ENCODE data around the gene PTGDR2. TPM values are rescaled to one million over a fixed set of nuclear protein-coding genes. Genes with fewer than 3 reads are reported as not detected.
A peak's percentile ranks its signal among the peaks of the same experiment; 100 is the strongest.

PTGDR2 gene
- total and polyA plus RNA-seq, 9 of the 15 experiments (the other 6 are each of a cell fraction or from before 2014, with no cell fraction given), result 0.51 to 2.6 (median 1.6) TPM

DNA sequence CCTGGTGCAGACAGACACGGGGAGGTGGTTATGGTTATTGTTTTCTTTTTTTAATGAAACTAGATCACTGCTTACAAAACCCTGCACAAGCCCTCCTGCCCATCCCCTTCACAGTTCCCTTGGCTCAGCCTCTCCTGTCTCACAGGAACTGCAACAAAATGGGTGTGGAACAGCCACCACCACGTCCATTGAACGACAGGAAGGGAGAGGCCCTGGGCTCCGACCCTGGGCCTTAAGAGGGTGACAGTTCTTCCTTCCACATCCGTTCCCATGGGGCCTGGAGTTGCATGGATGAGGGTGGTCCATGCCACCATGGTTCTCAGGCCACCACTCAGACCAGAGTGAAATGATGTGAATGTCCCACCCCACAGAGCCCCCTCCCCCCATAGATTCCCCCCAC is 34.9 kb upstream of the PTGDR2 start:
- FAIRE-seq, result no peak
- H3K9me3 ChIP-seq (replicated peaks; ENCODE audit: control insufficient read depth, insufficient read depth, low read depth, low read length), result no peaks in the 10 kb centered on the region
- in situ Hi-C loops (cut with MboI), result loop anchor here (5.0 kb wide), 1 partner anchor 53 kb away; no protein-coding TSS in a partner anchor
- ChIA-PET POLR2A (interaction anchor here (0.7 to 1.6 kb wide), 4 partner anchors 16 to 48 kb away, joined by 3 to 7 read pairs (median 4); partner anchors contain the start of gene PTGDR2), CTCF (ENCODE audit: low intra/inter-chr PET ratio) (interaction anchor here (2.3 kb wide), 1 partner anchor 60 kb away, joined by 12 read pairs; no protein-coding TSS in a partner anchor)
- intact Hi-C loops (cut with micrococcal nuclease), result no loop called here
- no peak overlapping the region for H3K4me3 ChIP-seq
- peaks cover 23% of the 10 kb centered on the region for H4K20me1 ChIP-seq (replicated peaks; ENCODE audit: control insufficient read depth, insufficient read depth, low read length)
- 26% methylated on average over 5 of the region's 5 CpGs for WGBS (ENCODE audit: insufficient coverage, low coverage, missing lambda C conversion rate)
- no peaks in the 10 kb centered on the region for H3K79me2 ChIP-seq (ENCODE audit: control insufficient read depth, insufficient read depth, low read length)
- ATAC-seq, result peak; percentile 6; the same call in 2 of the 3 replicates
- H3K9me1 ChIP-seq (ENCODE audit: control insufficient read depth, insufficient read depth, low read length), result no peaks in the 10 kb centered on the region
- no peaks in the 10 kb centered on the region for H3K27me3 ChIP-seq (ENCODE audit: control insufficient read depth in 2 of 2, insufficient read depth in 2 of 2, low read length in 2 of 2)
- H3K9ac ChIP-seq (ENCODE audit: insufficient read depth in 1 of 2, low read depth in 2 of 2, low read length in 2 of 2), result peak overlapping the region in 1 of 2 experiments; percentile 72; a peak in 1 of 4 replicates
- BruUV-seq (replicated peaks), result no TSS peak
- TF ChIP-seq SMARCB1 (IDR thresholded peaks at IDR 0.05; ENCODE audit: insufficient read length, low read depth) (no peak), MEF2A (IDR thresholded peaks at IDR 0.05; ENCODE audit: control insufficient read depth, low read depth, low read length) (no peak)
- TF ChIP-seq, protein P1, sequence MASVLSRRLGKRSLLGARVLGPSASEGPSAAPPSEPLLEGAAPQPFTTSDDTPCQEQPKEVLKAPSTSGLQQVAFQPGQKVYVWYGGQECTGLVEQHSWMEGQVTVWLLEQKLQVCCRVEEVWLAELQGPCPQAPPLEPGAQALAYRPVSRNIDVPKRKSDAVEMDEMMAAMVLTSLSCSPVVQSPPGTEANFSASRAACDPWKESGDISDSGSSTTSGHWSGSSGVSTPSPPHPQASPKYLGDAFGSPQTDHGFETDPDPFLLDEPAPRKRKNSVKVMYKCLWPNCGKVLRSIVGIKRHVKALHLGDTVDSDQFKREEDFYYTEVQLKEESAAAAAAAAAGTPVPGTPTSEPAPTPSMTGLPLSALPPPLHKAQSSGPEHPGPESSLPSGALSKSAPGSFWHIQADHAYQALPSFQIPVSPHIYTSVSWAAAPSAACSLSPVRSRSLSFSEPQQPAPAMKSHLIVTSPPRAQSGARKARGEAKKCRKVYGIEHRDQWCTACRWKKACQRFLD (CRISPR knock-in tag; IDR thresholded peaks at IDR 0.05), result 0 out of 2 replicates have a peak, but pooled peaks have one; percentile 14
- no peak overlapping the region for H3K27ac ChIP-seq (ENCODE audit: extremely low read depth, low read depth, low read length)
- no peak overlapping the region for H3K4me2 ChIP-seq (ENCODE audit: insufficient read depth, low read length)
- H3K36me3 ChIP-seq (ENCODE audit: control insufficient read depth, insufficient read depth, low read length), result peaks cover 64% of the 10 kb centered on the region
- no peak overlapping the region for H2AFZ ChIP-seq (ENCODE audit: low read depth, low read length)
- DNase-seq (ENCODE audit: extremely low read depth in 1 of 4, low spot score in 3 of 4), result peak in 1 of 4 experiments; percentile 21
- H3K4me1 ChIP-seq (replicated peaks in 1 of 2; ENCODE audit: control insufficient read depth in 2 of 2, insufficient read depth in 2 of 2, low read length in 2 of 2), result peaks cover 7 to 32% of the 10 kb centered on the region in 2 experiments

Data from K562 (cell line).